D721Med (cell line): ENCODE results near the gene AUTS2.

ENCODE experiments used
- DNase-seq: peaks from one replicate; pipeline ENCODE4 v3.0.0; 2011; ENCODE audit warnings: low spot score; ENCODE audit not compliant: insufficient read length
- FAIRE-seq: peaks from 2 replicates; lab custom pipeline; 2011; peaks lifted over from hg19 to GRCh38; lab: Jason Lieb, UNC
- TF ChIP-seq, protein P1 (sequence below): IDR thresholded peaks from 2 replicates; pipeline ENCODE4 v1.5.1; 2012; ENCODE audit warnings: mild to moderate bottlenecking, control low read depth; ENCODE audit not compliant: insufficient read depth; ENCODE audit errors: missing control alignments

The AUTS2 gene

GRCh38 chr7:69593511-69593910 lies 4.8 kb upstream of the AUTS2 start:
- FAIRE-seq = no peak
- DNase-seq = no peak
- TF ChIP-seq, protein P1, sequence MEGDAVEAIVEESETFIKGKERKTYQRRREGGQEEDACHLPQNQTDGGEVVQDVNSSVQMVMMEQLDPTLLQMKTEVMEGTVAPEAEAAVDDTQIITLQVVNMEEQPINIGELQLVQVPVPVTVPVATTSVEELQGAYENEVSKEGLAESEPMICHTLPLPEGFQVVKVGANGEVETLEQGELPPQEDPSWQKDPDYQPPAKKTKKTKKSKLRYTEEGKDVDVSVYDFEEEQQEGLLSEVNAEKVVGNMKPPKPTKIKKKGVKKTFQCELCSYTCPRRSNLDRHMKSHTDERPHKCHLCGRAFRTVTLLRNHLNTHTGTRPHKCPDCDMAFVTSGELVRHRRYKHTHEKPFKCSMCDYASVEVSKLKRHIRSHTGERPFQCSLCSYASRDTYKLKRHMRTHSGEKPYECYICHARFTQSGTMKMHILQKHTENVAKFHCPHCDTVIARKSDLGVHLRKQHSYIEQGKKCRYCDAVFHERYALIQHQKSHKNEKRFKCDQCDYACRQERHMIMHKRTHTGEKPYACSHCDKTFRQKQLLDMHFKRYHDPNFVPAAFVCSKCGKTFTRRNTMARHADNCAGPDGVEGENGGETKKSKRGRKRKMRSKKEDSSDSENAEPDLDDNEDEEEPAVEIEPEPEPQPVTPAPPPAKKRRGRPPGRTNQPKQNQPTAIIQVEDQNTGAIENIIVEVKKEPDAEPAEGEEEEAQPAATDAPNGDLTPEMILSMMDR = no peak

DNA sequence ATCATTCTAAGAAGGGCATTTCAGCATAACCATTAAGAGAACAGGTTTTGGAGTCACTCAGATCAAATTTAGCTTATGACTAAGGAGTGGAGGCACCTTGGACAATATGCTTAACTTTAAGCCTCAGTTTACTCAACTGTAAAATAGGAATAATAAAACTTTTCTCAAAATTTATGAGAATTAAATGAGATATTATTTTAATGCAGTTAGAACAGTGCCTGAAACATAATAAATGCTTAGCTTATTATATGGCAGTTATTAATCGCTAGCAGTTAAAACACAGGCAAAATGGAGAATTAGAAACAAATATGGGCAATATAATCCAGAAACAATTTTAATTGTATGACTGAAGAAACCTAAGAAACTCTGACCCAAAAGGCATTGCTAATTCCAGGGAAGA lies 2.9 kb upstream of the AUTS2 start:
- no peak for DNase-seq
- TF ChIP-seq, protein P1 = no peak
- FAIRE-seq = no peak

DNA sequence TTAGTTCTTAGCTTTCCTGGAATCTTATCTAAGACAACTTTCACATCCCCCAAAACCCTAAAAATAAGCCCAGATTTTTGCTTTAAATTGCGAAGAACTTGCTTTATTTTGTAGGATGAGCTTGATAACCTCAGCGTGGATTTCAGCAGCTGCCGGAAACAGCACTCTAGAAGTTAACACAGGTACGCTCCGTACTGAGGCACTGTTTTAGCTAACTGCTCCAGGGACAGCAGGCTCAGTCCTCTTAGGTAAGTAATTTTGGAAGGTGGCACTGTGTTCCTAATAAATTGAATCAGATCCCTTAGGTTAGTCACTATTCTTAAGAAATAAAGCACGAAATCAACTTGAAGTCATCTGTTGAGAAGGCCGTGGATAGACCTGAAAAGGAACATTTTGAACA lies 2.2 kb upstream of the AUTS2 start:
- no peak for FAIRE-seq
- TF ChIP-seq, protein P1 = no peak
- DNase-seq = no peak

GRCh38 chr7:69596723-69597277 lies 1.5 kb upstream of the AUTS2 start:
- FAIRE-seq (no peak), DNase-seq (no peak)
- TF ChIP-seq, protein P1 = no peak

- DNase-seq = no peak
- TF ChIP-seq, protein P1 = no peak
- FAIRE-seq = no peak
Observed at GRCh38 chr7:69597278-69598076, 798 bp upstream of the AUTS2 start.

DNA sequence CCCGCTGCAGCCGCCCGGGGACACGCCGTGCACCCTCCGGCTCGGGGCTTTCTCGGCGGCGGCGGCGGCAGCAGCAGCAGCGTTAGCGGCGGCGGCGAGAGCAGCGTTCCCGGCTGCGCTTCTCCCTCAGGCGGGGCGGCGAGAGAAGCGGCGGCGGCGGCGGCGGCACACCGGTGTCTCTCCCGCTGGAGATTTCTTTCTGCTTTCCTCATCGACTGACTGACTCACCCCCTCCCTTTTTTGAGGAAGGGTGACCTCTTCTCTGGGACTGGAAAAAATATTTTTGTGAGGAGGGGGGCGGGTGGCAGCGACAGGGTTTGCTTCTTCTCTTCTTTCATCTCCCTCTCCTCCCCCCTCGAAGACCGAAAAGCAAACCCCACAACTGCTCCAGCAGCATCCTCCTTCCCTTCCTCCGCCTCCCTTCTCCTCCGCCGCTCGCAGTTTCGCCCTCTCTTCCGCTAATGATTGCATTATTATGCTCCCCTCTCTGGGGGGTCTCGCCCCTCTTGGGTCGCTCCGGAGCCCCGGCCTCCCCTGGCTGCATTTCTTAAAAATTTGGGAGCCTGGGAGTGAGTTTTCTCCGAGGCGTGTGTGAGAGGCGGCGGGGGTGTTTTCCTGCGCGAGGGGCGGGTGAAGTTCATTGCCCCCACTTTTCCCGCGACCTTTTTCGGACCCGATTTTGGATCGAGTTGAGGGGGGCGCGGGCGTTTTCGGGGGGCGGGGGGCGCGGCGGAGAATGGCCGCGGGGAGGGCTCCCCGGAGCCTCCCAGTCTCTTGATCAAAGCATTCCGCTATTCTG lies 411 bp downstream of the AUTS2 start:
- DNase-seq (no peak), FAIRE-seq (no peak)
- TF ChIP-seq, protein P1 = no peak
